Coronary artery (tissue), 2 donors: ENCODE measurements around the gene STEAP1B.
"Not testable (repeated sequence)": the region's sequence is repeated elsewhere in the genome, so short reads cannot be mapped to it uniquely, and the experiment has no call there.

ENCODE experiments used
- DNase-seq: peaks from one replicate; pipeline ENCODE4 v3.0.0-alpha.2; 2017; ENCODE audit warnings: low spot score
- H3K27ac ChIP-seq, 2 donors: fragments of 200-600 bp; sonication (generic); one replicate each; pipeline ENCODE4 v1.5.1; 2016 to 2019
- H3K4me3 ChIP-seq: fragments of 200-600 bp; sonication (generic); 2 replicates; pipeline ENCODE4 v1.5.1; 2016; ENCODE audit warnings: mild to moderate bottlenecking, moderate library complexity
- CTCF ChIP-seq: fragments of 200-600 bp; sonication (generic); IDR thresholded peaks from one replicate; pipeline ENCODE4 v1.5.1; 2019; ENCODE audit warnings: antibody characterized with exemption

The STEAP1B gene

GRCh38 chr7:22499044-22499443 is 944 bp downstream of the STEAP1B start:
- no peak for TF ChIP-seq CTCF
- no peak for DNase-seq

GRCh38 chr7:22496912-22497311 is 3.1 kb downstream of the STEAP1B start:
- H3K27ac ChIP-seq, DNase-seq: not testable (repeated sequence)

More at GRCh38 chr7:22499044-22499443, 944 bp downstream of the STEAP1B start:
- H3K4me3 ChIP-seq = no peak overlapping the region
- H3K27ac ChIP-seq = no peak overlapping the region

GRCh38 chr7:22496296-22496888 is 3.6 kb downstream of the STEAP1B start:
- H3K4me3 ChIP-seq, H3K27ac ChIP-seq, DNase-seq: not testable (repeated sequence)

More at GRCh38 chr7:22496912-22497311, 3.1 kb downstream of the STEAP1B start:
- not testable (repeated sequence) for H3K4me3 ChIP-seq

GRCh38 chr7:22493160-22493925 is 6.6 kb downstream of the STEAP1B start:
- not testable (repeated sequence) for H3K27ac ChIP-seq, DNase-seq, H3K4me3 ChIP-seq

GRCh38 chr7:22488643-22489462 is 11.1 kb downstream of the STEAP1B start:
- peak; percentile 81 for TF ChIP-seq CTCF
- DNase-seq = no peak
- Histone ChIP-seq H3K4me3 (no peak overlapping the region), H3K27ac (no peak overlapping the region)

GRCh38 chr7:22487978-22488642 is 11.9 kb downstream of the STEAP1B start:
- no peak for DNase-seq
- Histone ChIP-seq H3K4me3 (no peak overlapping the region), H3K27ac (no peak overlapping the region)
- no peak for TF ChIP-seq CTCF

GRCh38 chr7:22486597-22486996 is 13.4 kb downstream of the STEAP1B start:
- DNase-seq = no peak
- Histone ChIP-seq H3K27ac (no peak overlapping the region), H3K4me3 (no peak overlapping the region)
- TF ChIP-seq CTCF = no peak

- DNase-seq = no peak
- H3K4me3 ChIP-seq = no peak overlapping the region
- TF ChIP-seq CTCF = no peak
- H3K27ac ChIP-seq = no peak overlapping the region
Measured at GRCh38 chr7:22485189-22485588, 14.8 kb downstream of the STEAP1B start.
